ENCODE data around the gene HARBI1.

Gene HARBI1

GRCh38 chr11:46617972-46618314, 916 bp upstream of the HARBI1 start:
- no peak for DNase-seq
- TF ChIP-seq POLR2A (IDR thresholded peaks at IDR 0.05; ENCODE audit: low read length) (no peak), GATA1 (IDR thresholded peaks at IDR 0.05; ENCODE audit: low read depth, low read length) (no peak)

GRCh38 chr11:46616551-46617133, 385 bp downstream of the HARBI1 start:
- DNase-seq: peak; percentile 56 to 72
- TF ChIP-seq GATA1 (IDR thresholded peaks at IDR 0.05; ENCODE audit: low read depth, low read length) (no peak), POLR2A (IDR thresholded peaks at IDR 0.05; ENCODE audit: low read length) (no peak)

GRCh38 chr11:46615756-46616155, 1.3 kb downstream of the HARBI1 start:
- TF ChIP-seq GATA1 (IDR thresholded peaks at IDR 0.05; ENCODE audit: low read depth, low read length) (no peak), POLR2A (IDR thresholded peaks at IDR 0.05; ENCODE audit: low read length) (no peak)
- DNase-seq: no peak

- TF ChIP-seq GATA1 (IDR thresholded peaks at IDR 0.05; ENCODE audit: low read depth, low read length) (no peak), POLR2A (IDR thresholded peaks at IDR 0.05; ENCODE audit: low read length) (no peak)
- DNase-seq: no peak
Measured at GRCh38 chr11:46612326-46612725, 4.7 kb downstream of the HARBI1 start.

GRCh38 chr11:46611526-46612304, 5.3 kb downstream of the HARBI1 start:
- DNase-seq: peak; percentile 91 to 96
- TF ChIP-seq GATA1 (IDR thresholded peaks at IDR 0.05; ENCODE audit: low read depth, low read length) (peak; percentile 90), POLR2A (IDR thresholded peaks at IDR 0.05; ENCODE audit: low read length) (peak; percentile 40)

- DNase-seq: no peak
- TF ChIP-seq GATA1 (IDR thresholded peaks at IDR 0.05; ENCODE audit: low read depth, low read length) (no peak), POLR2A (IDR thresholded peaks at IDR 0.05; ENCODE audit: low read length) (no peak)
Measured at GRCh38 chr11:46609386-46609785, 7.6 kb downstream of the HARBI1 start.

GRCh38 chr11:46607516-46607915, 9.5 kb downstream of the HARBI1 start:
- TF ChIP-seq GATA1 (IDR thresholded peaks at IDR 0.05; ENCODE audit: low read depth, low read length): no peak
- DNase-seq: peak; percentile 14 to 37

GRCh38 chr11:46604796-46605195, 12.2 kb downstream of the HARBI1 start:
- peak; percentile 44 to 54 for DNase-seq
- TF ChIP-seq GATA1 (IDR thresholded peaks at IDR 0.05; ENCODE audit: low read depth, low read length): no peak
- no peak for TF ChIP-seq POLR2A (IDR thresholded peaks at IDR 0.05; ENCODE audit: low read length)

- no peak for TF ChIP-seq GATA1 (IDR thresholded peaks at IDR 0.05; ENCODE audit: low read depth, low read length)
- no peak for TF ChIP-seq POLR2A (IDR thresholded peaks at IDR 0.05; ENCODE audit: low read length)
- no peak for DNase-seq
Measured at GRCh38 chr11:46603704-46604308, 13.2 kb downstream of the HARBI1 start.

- no peak for DNase-seq
- TF ChIP-seq GATA1 (IDR thresholded peaks at IDR 0.05; ENCODE audit: low read depth, low read length) (no peak), POLR2A (IDR thresholded peaks at IDR 0.05; ENCODE audit: low read length) (no peak)
Measured at GRCh38 chr11:46601129-46601528, 15.9 kb downstream of the HARBI1 start.

GRCh38 chr11:46600194-46600960, 16.6 kb downstream of the HARBI1 start:
- no peak for TF ChIP-seq GATA1 (IDR thresholded peaks at IDR 0.05; ENCODE audit: low read depth, low read length)
- no peak for TF ChIP-seq POLR2A (IDR thresholded peaks at IDR 0.05; ENCODE audit: low read length)
- DNase-seq: peak in 1 of 2 experiments; percentile 40

GRCh38 chr11:46599340-46600193, 17.5 kb downstream of the HARBI1 start:
- no peak for TF ChIP-seq POLR2A (IDR thresholded peaks at IDR 0.05; ENCODE audit: low read length)
- TF ChIP-seq GATA1 (IDR thresholded peaks at IDR 0.05; ENCODE audit: low read depth, low read length): no peak
- no peak for DNase-seq

GRCh38 chr11:46597609-46598219, 19.3 kb downstream of the HARBI1 start:
- no peak for TF ChIP-seq POLR2A (IDR thresholded peaks at IDR 0.05; ENCODE audit: low read length)

More at GRCh38 chr11:46597609-46598219, 19.3 kb downstream of the HARBI1 start:
- peak; percentile 64 to 77 for DNase-seq

Measured in erythroblast (primary cell).